ENCODE measurements around the gene NKX6-1. TPM values are rescaled to one million over a fixed set of nuclear protein-coding genes. Genes with fewer than 3 reads are reported as not detected.

NKX6-1 gene
- polyA plus RNA-seq, 1 of the 3 experiments (the other 2 are of a cell fraction): not detected

GRCh38 chr4:84455697-84456096 is 43.4 kb downstream of the NKX6-1 start:
- no peaks in the 10 kb centered on the region for H3K27me3 ChIP-seq (ENCODE audit: insufficient read depth)
- H2AFZ ChIP-seq (ENCODE audit: low read depth): no peak overlapping the region
- no peaks in the 10 kb centered on the region for H3K4me1 ChIP-seq (ENCODE audit: control insufficient read depth in 1 of 2, insufficient read depth in 2 of 2, low read depth in 1 of 2, low read length in 1 of 2)
- 8% methylated on average over 3 of the region's 3 CpGs for WGBS (ENCODE audit: low lambda C conversion rate)
- H3K36me3 ChIP-seq (replicated peaks in 1 of 2; ENCODE audit: control insufficient read depth in 1 of 2, insufficient read depth in 2 of 2, low read length in 1 of 2): no peaks in the 10 kb centered on the region
- no peaks in the 10 kb centered on the region for H3K9me2 ChIP-seq
- no peaks in the 10 kb centered on the region for H3F3A ChIP-seq (replicated peaks; ENCODE audit: insufficient read depth)
- H4K20me1 ChIP-seq (ENCODE audit: insufficient read depth): no peaks in the 10 kb centered on the region
- H3K9me3 ChIP-seq: no peaks in the 10 kb centered on the region
- POLR2A ChIA-PET: no interaction called here
- TF ChIP-seq USF2 (IDR thresholded peaks at IDR 0.05; ENCODE audit: borderline replicate concordance, low read depth, low read length): no peak
- no peak overlapping the region for H3K27ac ChIP-seq (ENCODE audit: low read depth in 2 of 2, low read length in 1 of 2)
- no peak for DNase-seq
- no peak overlapping the region for H3K9ac ChIP-seq
- no peak overlapping the region for H3K4me3 ChIP-seq (ENCODE audit: low read depth in 2 of 2, low read length in 1 of 2)
- no peak overlapping the region for H3K4me2 ChIP-seq
- CTCF ChIA-PET: interaction anchor here (0.6 kb wide), 1 partner anchor 422 kb away, joined by 3 read pairs; no protein-coding TSS in a partner anchor
- H3K79me2 ChIP-seq (ENCODE audit: insufficient read depth): no peaks in the 10 kb centered on the region

GRCh38 chr4:84451546-84451945 is 47.5 kb downstream of the NKX6-1 start:
- Histone ChIP-seq H3K36me3 (replicated peaks in 1 of 2; ENCODE audit: control insufficient read depth in 1 of 2, insufficient read depth in 2 of 2, low read length in 1 of 2) (no peaks in the 10 kb centered on the region), H3K9ac (no peak overlapping the region), H3K9me2 (no peaks in the 10 kb centered on the region), H3F3A (replicated peaks; ENCODE audit: insufficient read depth) (no peaks in the 10 kb centered on the region), H3K4me1 (ENCODE audit: control insufficient read depth in 1 of 2, insufficient read depth in 2 of 2, low read depth in 1 of 2, low read length in 1 of 2) (no peaks in the 10 kb centered on the region), H4K20me1 (ENCODE audit: insufficient read depth) (no peaks in the 10 kb centered on the region), H3K9me3 (no peaks in the 10 kb centered on the region), H3K4me2 (no peak overlapping the region), H3K27ac (ENCODE audit: low read depth in 2 of 2, low read length in 1 of 2) (no peak overlapping the region), H3K4me3 (ENCODE audit: low read depth in 2 of 2, low read length in 1 of 2) (no peak overlapping the region; a peak in 1 of 4 replicates), H3K27me3 (ENCODE audit: insufficient read depth) (no peaks in the 10 kb centered on the region), H2AFZ (ENCODE audit: low read depth) (no peak overlapping the region), H3K79me2 (ENCODE audit: insufficient read depth) (no peaks in the 10 kb centered on the region)
- DNase-seq: no peak
- CTCF ChIA-PET: interaction anchor here (0.9 to 1.8 kb wide), 13 partner anchors 10 to 807 kb away, joined by 3 to 9 read pairs (median 4); no protein-coding TSS in a partner anchor
- 11% methylated on average over 3 of the region's 3 CpGs for WGBS (ENCODE audit: low lambda C conversion rate)
- POLR2A ChIA-PET: no interaction called here
- TF ChIP-seq PBX3 (IDR thresholded peaks at IDR 0.05) (no peak), REST (IDR thresholded peaks at IDR 0.05; ENCODE audit: low read depth, low read length) (no peak), RAD21 (IDR thresholded peaks at IDR 0.05; ENCODE audit: low read length) (peak; percentile 46), FOXM1 (IDR thresholded peaks at IDR 0.05; ENCODE audit: low read depth) (no peak), EP300 (IDR thresholded peaks at IDR 0.05; ENCODE audit: borderline replicate concordance in 1 of 2, low read depth in 1 of 2, low read length in 1 of 2) (no peak), ELF1 (IDR thresholded peaks at IDR 0.05) (no peak), ZBTB33 (IDR thresholded peaks at IDR 0.05; ENCODE audit: borderline replicate concordance, low read depth) (no peak), RCOR1 (IDR thresholded peaks at IDR 0.05; ENCODE audit: low read length) (no peak), USF2 (IDR thresholded peaks at IDR 0.05; ENCODE audit: borderline replicate concordance, low read depth, low read length) (no peak), TEAD4 (IDR thresholded peaks at IDR 0.05; ENCODE audit: borderline replicate concordance, insufficient read depth) (no peak), GATA2 (CRISPR knock-in tag; IDR thresholded peaks at IDR 0.05) (no peak), SMC3 (IDR thresholded peaks at IDR 0.05; ENCODE audit: low read depth, low read length) (peak; percentile 25; the same call in 1 of the 2 replicates), EZH2phosphoT487 (IDR thresholded peaks at IDR 0.05; ENCODE audit: borderline replicate concordance, low read depth) (no peak), USF1 (IDR thresholded peaks at IDR 0.05; ENCODE audit: borderline replicate concordance, low read depth) (no peak), MXI1 (IDR thresholded peaks at IDR 0.05; ENCODE audit: low read depth, low read length) (no peak)

All from SK-N-SH (cell line).